ENCODE measurements around the gene INSRR.

The INSRR gene

GRCh38 chr1:156847591-156848460 is 11.1 kb downstream of the INSRR start:
- peak; percentile 2 for DNase-seq

- no peak for DNase-seq
Measured at GRCh38 chr1:156846643-156847042, 12.3 kb downstream of the INSRR start.

GRCh38 chr1:156845953-156846545 is 12.9 kb downstream of the INSRR start:
- no peak for DNase-seq

- DNase-seq: peak; percentile 31
Measured at GRCh38 chr1:156845055-156845952, 13.6 kb downstream of the INSRR start.

GRCh38 chr1:156844638-156845037 is 14.3 kb downstream of the INSRR start:
- no peak for DNase-seq

- no peak for DNase-seq
Measured at GRCh38 chr1:156844102-156844501, 14.8 kb downstream of the INSRR start.

- DNase-seq: no peak
Measured at GRCh38 chr1:156842618-156843300, 16.2 kb downstream of the INSRR start.

GRCh38 chr1:156841295-156841855 is 17.5 kb downstream of the INSRR start:
- DNase-seq: no peak

- DNase-seq: no peak
Measured at GRCh38 chr1:156840898-156841279, 18.0 kb downstream of the INSRR start.

- peak; percentile 64 for DNase-seq
Measured at GRCh38 chr1:156840186-156840897, 18.6 kb downstream of the INSRR start.

- no peak for DNase-seq
Measured at GRCh38 chr1:156839426-156840109, 19.3 kb downstream of the INSRR start.

- peak; percentile 61 for DNase-seq
Measured at GRCh38 chr1:156838972-156839371, 19.9 kb downstream of the INSRR start.

- DNase-seq: no peak
Measured at GRCh38 chr1:156836892-156837291, 22.0 kb downstream of the INSRR start.

- no peak for DNase-seq
Measured at GRCh38 chr1:156836041-156836654, 22.8 kb downstream of the INSRR start.

- DNase-seq: no peak
Measured at GRCh38 chr1:156834322-156834721, 24.6 kb downstream of the INSRR start.

- peak; percentile 72 for DNase-seq
Measured at GRCh38 chr1:156833603-156834002, 25.3 kb downstream of the INSRR start.

- DNase-seq: no peak
Measured at GRCh38 chr1:156832434-156832833, 26.5 kb downstream of the INSRR start.

- no peak for DNase-seq
Measured at GRCh38 chr1:156828400-156829124, 30.4 kb downstream of the INSRR start.

GRCh38 chr1:156826630-156827029 is 32.3 kb downstream of the INSRR start:
- DNase-seq: no peak

GRCh38 chr1:156823210-156823790 is 35.6 kb downstream of the INSRR start:
- DNase-seq: no peak
